B cell (primary cell): ENCODE data around the gene KEAP1. TPM values are rescaled to one million over a fixed set of nuclear protein-coding genes. Genes with fewer than 3 reads are reported as not detected.

Experiments
- ATAC-seq: fragments of 200-7000 bp; cut with Tn5 transposase; one replicate; pipeline ENCODE4 v1.10.0; 2021; ENCODE audit warnings: low read depth, mild to moderate bottlenecking, moderate number of reproducible peaks, moderate library complexity
- CTCF ChIA-PET: fragments of 350-600 bp; sonication (Branson Sonifier 250); formaldehyde crosslinking; loops from one replicate; lab custom pipeline; 2021; ENCODE audit warnings: antibody characterized with exemption, inconsistent platforms; lab: Charles Lee
- POLR2A ChIA-PET: fragments of 350-600 bp; sonication (Branson Sonifier 250); formaldehyde crosslinking; loops from one replicate; lab custom pipeline; 2021; ENCODE audit warnings: antibody characterized with exemption; lab: Charles Lee
- DNase-seq: peaks from one replicate; pipeline ENCODE4 v3.0.0; 2013
- H2AFZ ChIP-seq: 2 replicates; pipeline ENCODE4 v1.6.1; 2012; ENCODE audit warnings: mild to moderate bottlenecking, low read depth, low read length; ENCODE audit not compliant: insufficient read depth, poor library complexity, severe bottlenecking
- H3K27ac ChIP-seq, 2 donors: 1 replicate in 1 of 2; 2 replicates in 1 of 2; pipeline ENCODE4 v1.5.1; 2012 to 2013; ENCODE audit warnings: low read length in 2 of 2, mild to moderate bottlenecking in 2 of 2, moderate library complexity in 1 of 2
- H3K27me3 ChIP-seq, 4 experiments: fragments of 200-600 bp in 1 of 4; sonication (generic) in 1 of 4; replicated peaks in 1 of 4; 1 replicate in 2 of 4; 2 replicates in 2 of 4; pipeline versions ENCODE4 v1.6.1 to v1.7.0; 2013 to 2016; ENCODE audit warnings: low read length in 3 of 4, mild to moderate bottlenecking in 2 of 4, mixed read lengths in 1 of 4, moderate library complexity in 1 of 4; ENCODE audit not compliant: insufficient read depth in 4 of 4, control insufficient read depth in 3 of 4; ENCODE audit errors: control extremely low read depth in 1 of 4
- H3K36me3 ChIP-seq, 2 experiments: replicated peaks in 1 of 2; 1 replicate in 1 of 2; 2 replicates in 1 of 2; pipeline versions ENCODE4 v1.6.1 to v1.7.1; 2013; ENCODE audit warnings: low read length in 1 of 2; ENCODE audit not compliant: insufficient read depth in 2 of 2, control insufficient read depth in 1 of 2; ENCODE audit errors: control extremely low read depth in 1 of 2, extremely low read depth in 1 of 2
- H3K4me1 ChIP-seq, 2 donors: fragments of 200-600 bp in 1 of 2; sonication (generic) in 1 of 2; 1 replicate in 1 of 2; 2 replicates in 1 of 2; pipeline versions ENCODE4 v1.5.1 to v1.6.1; 2013 to 2017; ENCODE audit warnings: low read length in 2 of 2; ENCODE audit not compliant: control insufficient read depth in 2 of 2, insufficient read depth in 2 of 2
- H3K4me2 ChIP-seq: replicated peaks from 2 replicates; pipeline ENCODE3; 2012; ENCODE audit warnings: mild to moderate bottlenecking, low read depth, low read length; ENCODE audit not compliant: poor library complexity, severe bottlenecking
- H3K4me3 ChIP-seq, 5 experiments: fragments of 200-600 bp in 1 of 5; sonication (generic) in 1 of 5; 1 replicate in 3 of 5; 2 replicates in 2 of 5; pipeline versions ENCODE4 v1.5.1 to v1.7.0; 2011 to 2016; ENCODE audit warnings: low read length in 4 of 5, mild to moderate bottlenecking in 4 of 5, low read depth in 2 of 5, control low read depth in 1 of 5, moderate library complexity in 1 of 5; ENCODE audit not compliant: insufficient read depth in 1 of 5; ENCODE audit errors: control extremely low read depth in 1 of 5, extremely low read depth in 1 of 5
- H3K79me2 ChIP-seq: fragments of 200-600 bp; sonication (generic); one replicate; pipeline ENCODE4 v1.6.0; 2016; ENCODE audit warnings: low read length; ENCODE audit not compliant: control insufficient read depth, insufficient read depth
- H3K9ac ChIP-seq: fragments of 200-600 bp; sonication (generic); 2 replicates; pipeline ENCODE4 v1.6.1; 2017; ENCODE audit warnings: mild to moderate bottlenecking, low read length, moderate library complexity
- H3K9me3 ChIP-seq, 3 donors: one replicate each; pipeline versions ENCODE4 v1.6.1 to v1.7.1; 2013; ENCODE audit warnings: low read length in 2 of 3; ENCODE audit not compliant: control insufficient read depth in 2 of 3, insufficient read depth in 1 of 3; ENCODE audit errors: control extremely low read depth in 1 of 3
- H4K20me1 ChIP-seq: 2 replicates; pipeline ENCODE4 v1.6.0; 2012; ENCODE audit warnings: mild to moderate bottlenecking, low read length; ENCODE audit not compliant: insufficient read depth, control insufficient read depth, poor library complexity, severe bottlenecking
- H3K27ac Mint-ChIP-seq: one replicate; pipeline ENCODE4 v1.8.0; 2021; ENCODE audit warnings: mixed read lengths
- H3K27me3 Mint-ChIP-seq: one replicate; pipeline ENCODE4 v1.8.0; 2021; ENCODE audit warnings: mixed read lengths
- H3K4me1 Mint-ChIP-seq: one replicate; pipeline ENCODE4 v1.8.0; 2021; ENCODE audit warnings: mixed read lengths
- H3K4me3 Mint-ChIP-seq: one replicate; pipeline ENCODE4 v1.8.0; 2021; ENCODE audit warnings: mixed read lengths
- H3K9me3 Mint-ChIP-seq: one replicate; pipeline ENCODE4 v1.8.0; 2022; ENCODE audit warnings: mixed read lengths; ENCODE audit not compliant: insufficient read depth
- CTCF ChIP-seq: fragments of 200-600 bp; IDR thresholded peaks from one replicate; pipeline ENCODE4 v1.8.0; 2022; ENCODE audit warnings: antibody characterized with exemption, mild to moderate bottlenecking
- EZH2 ChIP-seq: IDR thresholded peaks from 2 replicates; pipeline ENCODE4 v1.6.1; 2012; ENCODE audit warnings: borderline replicate concordance, low read depth, mild to moderate bottlenecking, moderate library complexity, low read length; ENCODE audit not compliant: insufficient read depth, poor library complexity, severe bottlenecking
- WGBS: methylation state at CpG from one replicate; pipeline ENCODE4 v1.1.5; 2013; ENCODE audit warnings: missing lambda C conversion rate; ENCODE audit not compliant: insufficient coverage; 5-methylcytosine and 5-hydroxymethylcytosine counted together
- intact Hi-C: fragments of 100-400 bp; cut with micrococcal nuclease; formaldehyde crosslinking; loops from one replicate; pipeline ENCODE4 v1.10.0; 2022
- polyA plus RNA-seq: library from polyadenylated mRNA; depleted of rRNA; stranded (reverse); fragments of >200 nt; gene quantifications from 2 replicates; pipeline ENCODE4 v1.2.3, GENCODE V29; 2012
- total RNA-seq, 2 donors: library from RNA; stranded (reverse); fragments of 120-200 nt in 1 of 2; gene quantifications; 1 replicate in 1 of 2; 2 replicates in 1 of 2; pipeline versions ENCODE4 v1.2.3 to v1.2.4, GENCODE V29; 2013 to 2022

KEAP1 gene
- total and polyA plus RNA-seq, 2 donors (not counting 1 experiment from before 2014, with no cell fraction given): 17.7 to 27.0 TPM

- Histone ChIP-seq H3K27me3 (peaks cover 0 to 5% (median 0%) of the 10 kb centered on the region in 4 experiments), H3K9me3 (no peaks in the 10 kb centered on the region), H4K20me1 (no peaks in the 10 kb centered on the region), H3K9ac (no peak overlapping the region), H3K4me1 (peaks cover 0 to 5% of the 10 kb centered on the region in 2 donors), H3K27ac (no peak overlapping the region), H3K79me2 (no peaks in the 10 kb centered on the region), H2AFZ (no peak overlapping the region), H3K36me3 (no peaks in the 10 kb centered on the region), H3K4me2 (no peak overlapping the region), H3K4me3 (no peak overlapping the region)
- DNase-seq: no peak
- CTCF ChIA-PET: no interaction called here
- no peak for ATAC-seq
- H3K27ac Mint-ChIP-seq: no peak overlapping the region
- H3K4me3 Mint-ChIP-seq: no peak overlapping the region
- peaks cover 9% of the 10 kb centered on the region for H3K27me3 Mint-ChIP-seq
- POLR2A ChIA-PET: interaction anchor here (0.6 kb wide), 1 partner anchor 78 kb away, joined by 3 read pairs; no protein-coding TSS in a partner anchor
- intact Hi-C loops: no loop called here
- no peaks in the 10 kb centered on the region for H3K9me3 Mint-ChIP-seq
- TF ChIP-seq CTCF: no peak
- TF ChIP-seq EZH2: no peak
- peaks cover 6% of the 10 kb centered on the region for H3K4me1 Mint-ChIP-seq
- WGBS: 93% methylated on average over 4 of the region's 7 CpGs
Measured at GRCh38 chr19:10449037-10449436, 54.1 kb downstream of the KEAP1 start.

- peaks cover 5% of the 10 kb centered on the region for H3K4me1 Mint-ChIP-seq
- ATAC-seq (no peak), DNase-seq (no peak)
- ChIA-PET POLR2A (no interaction called here), CTCF (interaction anchor here (1.0 kb wide), 1 partner anchor 25 kb away, joined by 3 read pairs; no protein-coding TSS in a partner anchor)
- H3K4me3 Mint-ChIP-seq: no peak overlapping the region
- Histone ChIP-seq H3K4me1 (peaks cover 0 to 5% of the 10 kb centered on the region in 2 donors), H3K9me3 (no peaks in the 10 kb centered on the region), H3K36me3 (no peaks in the 10 kb centered on the region), H4K20me1 (no peaks in the 10 kb centered on the region), H3K27me3 (no peaks in the 10 kb centered on the region), H3K79me2 (no peaks in the 10 kb centered on the region), H2AFZ (no peak overlapping the region), H3K4me3 (no peak overlapping the region), H3K4me2 (no peak overlapping the region), H3K27ac (no peak overlapping the region), H3K9ac (no peak overlapping the region)
- intact Hi-C loops: no loop called here
- TF ChIP-seq EZH2 (no peak), CTCF (no peak)
- H3K27me3 Mint-ChIP-seq: no peaks in the 10 kb centered on the region
- 93% methylated on average over 3 of the region's 3 CpGs for WGBS
- H3K27ac Mint-ChIP-seq: no peak overlapping the region
- no peaks in the 10 kb centered on the region for H3K9me3 Mint-ChIP-seq
Measured at GRCh38 chr19:10442698-10443097, 60.5 kb downstream of the KEAP1 start.
